NCI-H1092 treated with DMSO at 0.1 percent for 48 hours (cell line): ENCODE results near the gene HTT.

Experiments used
- DNase-seq: peaks from one replicate; lab custom pipeline; 2025; lab: John Stamatoyannopoulos, UW

The HTT gene

GRCh38 chr4:3219761-3220475, 145.4 kb downstream of the HTT start:
- DNase-seq = no peak

- DNase-seq = no peak
These were observed 146.1 kb downstream of the HTT start for GRCh38 chr4:3220476-3221183.

DNA sequence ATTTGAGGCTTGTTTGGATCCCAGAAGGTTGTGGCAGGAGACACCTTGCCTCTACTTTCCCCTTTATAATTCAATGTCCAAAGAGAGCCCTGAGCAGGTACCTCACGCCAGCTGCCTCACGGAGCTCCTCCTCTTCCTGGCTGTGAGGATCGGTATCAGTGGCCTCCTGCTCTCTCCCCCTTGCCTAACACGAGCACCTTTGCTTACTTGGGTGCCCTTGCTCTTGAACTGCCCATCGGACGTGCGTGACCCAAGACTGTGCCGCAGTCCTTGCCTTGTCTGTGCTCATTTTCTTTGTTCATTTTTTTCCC, 146.7 kb downstream of the HTT start:
- no peak for DNase-seq

GRCh38 chr4:3221996-3222395, 147.5 kb downstream of the HTT start:
- no peak for DNase-seq

GRCh38 chr4:3223346-3223745, 148.9 kb downstream of the HTT start:
- no peak for DNase-seq

GRCh38 chr4:3223956-3224748, 149.7 kb downstream of the HTT start:
- DNase-seq = no peak

GRCh38 chr4:3225071-3225850, 150.8 kb downstream of the HTT start:
- DNase-seq = no peak

- no peak for DNase-seq
These were observed 151.5 kb downstream of the HTT start for GRCh38 chr4:3225936-3226335.

DNA sequence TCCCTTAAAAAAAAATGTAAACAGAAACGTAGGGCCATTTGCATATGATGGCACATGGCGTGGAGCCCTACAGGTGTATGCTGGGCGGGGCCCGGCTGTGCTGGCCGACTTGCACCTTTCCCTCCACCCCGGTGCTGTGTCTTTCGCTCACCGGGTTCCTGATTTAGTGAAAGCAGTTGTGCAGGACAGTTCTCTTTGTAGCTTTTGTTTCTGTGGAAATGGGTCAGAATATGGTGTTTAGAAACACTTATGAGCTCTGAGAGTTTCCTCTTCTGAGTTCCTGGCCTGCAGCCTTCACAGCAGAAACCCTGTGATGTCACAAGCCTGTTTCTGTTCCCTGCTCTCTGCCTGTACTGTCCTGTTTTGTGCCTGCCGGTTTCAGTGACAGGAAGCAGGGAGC, 152.0 kb downstream of the HTT start:
- no peak for DNase-seq

DNA sequence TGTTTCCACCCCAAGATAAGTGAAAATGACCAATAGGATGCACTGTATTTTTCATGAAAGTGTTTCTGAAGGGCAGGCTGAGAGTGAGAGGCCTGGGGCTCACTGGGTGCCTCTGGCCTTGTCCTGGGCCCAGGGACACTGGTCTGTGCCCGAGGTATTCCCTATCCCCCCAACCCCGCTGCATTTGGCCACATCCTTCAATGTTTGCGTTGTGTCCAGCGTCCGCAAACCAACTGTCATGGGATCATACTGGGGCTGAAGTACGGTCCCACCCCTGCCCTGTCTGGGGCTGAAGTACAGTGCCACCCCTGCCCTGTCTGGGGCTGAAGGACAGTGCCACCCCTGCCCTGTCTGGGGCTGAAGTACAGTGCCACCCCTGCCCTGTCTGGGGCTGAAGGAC, 152.5 kb downstream of the HTT start:
- no peak for DNase-seq

DNA sequence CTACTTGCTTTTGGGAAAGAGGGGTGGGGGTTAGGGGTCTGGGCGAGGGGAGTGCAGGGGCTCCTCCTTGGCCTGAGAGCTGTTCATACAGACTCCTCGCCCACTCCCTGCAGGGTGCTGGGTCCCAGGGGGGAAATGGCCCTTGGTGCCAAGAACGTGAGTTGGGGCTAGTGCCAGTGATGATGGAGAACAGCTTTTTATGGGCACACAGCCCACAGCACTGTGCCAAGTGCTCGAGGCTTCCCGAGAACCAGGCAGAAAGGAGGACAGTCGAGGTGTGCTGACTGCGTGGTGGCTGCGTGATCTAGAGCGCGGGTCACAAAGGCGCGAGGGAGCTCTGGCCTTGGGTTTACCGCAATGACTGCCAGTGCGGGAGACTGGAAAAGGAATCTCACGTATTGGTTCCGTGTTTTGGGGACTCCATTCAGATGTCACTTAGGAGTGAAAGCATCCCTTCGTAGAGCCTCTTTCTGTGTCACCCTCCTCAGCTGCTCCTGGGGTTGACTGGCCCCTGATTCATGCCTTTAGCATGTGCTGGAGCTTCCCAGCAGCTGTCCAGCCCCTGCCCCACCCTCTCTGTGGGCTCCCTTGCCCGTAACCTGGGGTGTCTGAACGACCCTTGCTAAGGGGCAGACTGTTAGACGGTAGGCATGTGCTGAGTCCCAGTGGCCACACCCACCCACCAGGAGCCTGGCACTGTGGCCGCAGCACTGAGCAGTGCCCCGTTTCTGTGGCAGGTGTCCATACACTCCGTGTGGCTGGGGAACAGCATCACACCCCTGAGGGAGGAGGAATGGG, 153.6 kb downstream of the HTT start:
- DNase-seq = peak; percentile 42

GRCh38 chr4:3228881-3229280, 154.4 kb downstream of the HTT start:
- no peak for DNase-seq

GRCh38 chr4:3229328-3229727, 154.8 kb downstream of the HTT start:
- DNase-seq = no peak

- DNase-seq = no peak
These were observed 155.5 kb downstream of the HTT start for GRCh38 chr4:3229964-3230363.

GRCh38 chr4:3231471-3231870, 157.0 kb downstream of the HTT start:
- no peak for DNase-seq

DNA sequence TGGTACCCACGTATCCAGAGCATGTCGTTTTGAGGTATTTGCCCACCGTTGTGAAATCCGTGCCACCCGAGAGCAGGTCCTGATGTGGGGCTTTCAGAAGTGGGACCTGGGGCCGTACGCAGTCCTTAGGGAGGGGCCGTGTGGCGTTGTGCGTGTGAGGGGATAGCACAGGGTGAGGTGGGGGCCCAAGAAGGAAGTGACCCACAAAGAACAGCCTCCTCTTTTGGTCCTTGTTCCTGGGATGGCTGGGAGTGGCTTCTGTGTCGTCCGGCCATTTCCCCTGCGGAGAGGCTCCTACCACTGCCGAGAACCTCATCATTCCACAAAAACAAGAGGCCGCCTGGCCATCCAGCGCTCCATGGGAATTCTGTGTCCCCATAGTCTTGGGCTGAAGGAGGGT, 157.5 kb downstream of the HTT start:
- no peak for DNase-seq

DNA sequence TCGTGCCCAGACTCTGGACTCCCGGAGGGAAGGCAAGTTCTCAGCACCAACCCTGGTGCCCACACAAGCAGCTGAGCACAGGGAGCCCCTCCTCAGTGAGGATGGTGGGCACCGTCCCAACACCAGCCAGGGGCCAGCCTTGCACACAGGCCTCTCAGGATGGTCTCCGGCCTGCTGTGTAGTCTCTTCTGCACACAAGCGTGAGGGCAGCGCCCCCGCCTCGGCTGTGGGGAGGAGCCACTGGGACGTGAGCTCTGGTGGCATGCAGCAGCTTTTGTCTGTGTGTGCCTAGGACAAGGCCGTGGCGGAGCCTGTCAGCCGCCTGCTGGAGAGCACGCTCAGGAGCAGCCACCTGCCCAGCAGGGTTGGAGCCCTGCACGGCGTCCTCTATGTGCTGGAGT, 158.4 kb downstream of the HTT start:
- DNase-seq = no peak

GRCh38 chr4:3233391-3234071, 159.1 kb downstream of the HTT start:
- no peak for DNase-seq

- no peak for DNase-seq
These were observed 159.9 kb downstream of the HTT start for GRCh38 chr4:3234171-3235029.

GRCh38 chr4:3235030-3235345, 160.5 kb downstream of the HTT start:
- no peak for DNase-seq
